OCI-LY1 (cell line): Measurements from ENCODE around the gene COLEC12.
A peak's percentile ranks its signal among the peaks of the same experiment; 100 is the strongest.

Experiments used
- H2AFZ ChIP-seq: fragments of 200-600 bp; sonication (generic), shearing (Covaris generic); 2 replicates; pipeline ENCODE4 v1.6.0; 2014; ENCODE audit warnings: antibody characterized with exemption, mild to moderate bottlenecking, low read length
- H3F3A ChIP-seq: fragments of 200-600 bp; sonication (generic), shearing (Covaris generic); 2 replicates; pipeline ENCODE4 v1.6.0; 2014; ENCODE audit warnings: mild to moderate bottlenecking, antibody characterized with exemption, low read length, moderate library complexity; ENCODE audit not compliant: insufficient read depth
- H3K27ac ChIP-seq: fragments of 200-600 bp; sonication (generic); 2 replicates; pipeline ENCODE4 v1.5.1; 2014; ENCODE audit warnings: low read length, mixed run types, mild to moderate bottlenecking, low read depth; ENCODE audit not compliant: poor library complexity, severe bottlenecking
- H3K27me3 ChIP-seq: fragments of 200-600 bp; sonication (generic); 2 replicates; pipeline ENCODE4 v1.6.0; 2014; ENCODE audit warnings: antibody characterized with exemption, mild to moderate bottlenecking, low read length, moderate library complexity; ENCODE audit not compliant: insufficient read depth
- H3K36me3 ChIP-seq: fragments of 200-600 bp; sonication (generic); 2 replicates; pipeline ENCODE4 v1.6.1; 2014; ENCODE audit warnings: mild to moderate bottlenecking, antibody characterized with exemption, low read length, moderate library complexity, mixed read lengths; ENCODE audit not compliant: insufficient read depth
- H3K4me1 ChIP-seq: fragments of 200-600 bp; sonication (generic); 2 replicates; pipeline ENCODE4 v1.5.1; 2014; ENCODE audit warnings: mild to moderate bottlenecking, low read length, moderate library complexity; ENCODE audit not compliant: insufficient read depth, severe bottlenecking
- H3K4me2 ChIP-seq: fragments of 200-600 bp; sonication (generic), shearing (Covaris generic); 2 replicates; pipeline ENCODE4 v1.6.1; 2014; ENCODE audit warnings: low read length
- H3K4me3 ChIP-seq: fragments of 200-600 bp; sonication (generic); 2 replicates; pipeline ENCODE4 v1.5.1; 2014; ENCODE audit warnings: low read length, low read depth, mild to moderate bottlenecking, mixed read lengths; ENCODE audit not compliant: poor library complexity, severe bottlenecking
- H3K79me2 ChIP-seq: fragments of 200-600 bp; shearing (Covaris generic); 2 replicates; pipeline ENCODE4 v1.6.1; 2016; ENCODE audit warnings: mixed run types, low read length, mixed read lengths; ENCODE audit not compliant: insufficient read depth
- H3K9ac ChIP-seq: fragments of 200-600 bp; sonication (generic), shearing (Covaris generic); 2 replicates; pipeline ENCODE4 v1.6.1; 2014; ENCODE audit warnings: mild to moderate bottlenecking, low read length, mixed read lengths
- H3K9me2 ChIP-seq: fragments of 200-600 bp; sonication (generic), shearing (Covaris generic); 2 replicates; pipeline ENCODE4 v1.6.1; 2014; ENCODE audit warnings: low read depth, mild to moderate bottlenecking, low read length, mixed read lengths
- H3K9me3 ChIP-seq: fragments of 200-600 bp; shearing (Covaris generic); 2 replicates; pipeline ENCODE4 v1.6.1; 2014; ENCODE audit warnings: low read length, mixed read lengths
- H4K20me1 ChIP-seq: fragments of 200-600 bp; sonication (generic), shearing (Covaris generic); 2 replicates; pipeline ENCODE4 v1.6.0; 2016; ENCODE audit warnings: mild to moderate bottlenecking, low read length; ENCODE audit not compliant: insufficient read depth
- CTCF ChIP-seq: fragments of 200-600 bp; sonication (generic), shearing (Covaris generic); IDR thresholded peaks from 2 replicates; pipeline ENCODE4 v1.5.1; 2017; ENCODE audit warnings: mild to moderate bottlenecking, antibody characterized with exemption, low read length, moderate library complexity, mixed read lengths
- EZH2 ChIP-seq: fragments of 200-600 bp; sonication (generic), shearing (Covaris generic); IDR thresholded peaks from 2 replicates; pipeline ENCODE4 v1.8.0; 2017; ENCODE audit warnings: borderline replicate concordance, mixed run types, mild to moderate bottlenecking, antibody characterized with exemption, low read length, moderate library complexity, mixed read lengths

COLEC12 gene

GRCh38 chr18:267688-268552 is 232.6 kb downstream of the COLEC12 start, which contains the start of gene THOC1:
TSS of gene THOC1 (minus strand) at chr18:268047. CDS start at chr18:268019, 28 bp downstream.
- Histone ChIP-seq H2AFZ (no peak within 1 kb of the TSS), H3K4me1 (peaks cover 21% of the 10 kb centered on the region), H3K36me3 (peaks cover 18% of the 10 kb centered on the region; the same call in 1 of the 2 replicates), H3K9ac (peak within 1 kb of the TSS; percentile 99), H3F3A (no peaks in the 10 kb centered on the region), H3K27me3 (no peaks in the 10 kb centered on the region), H3K4me2 (peak within 1 kb of the TSS; percentile 97), H3K9me3 (no peaks in the 10 kb centered on the region), H3K27ac (peak within 1 kb of the TSS; percentile 78), H3K4me3 (peak within 1 kb of the TSS; percentile 96), H3K9me2 (no peaks in the 10 kb centered on the region), H4K20me1 (no peaks in the 10 kb centered on the region), H3K79me2 (peaks cover 12% of the 10 kb centered on the region)
- TF ChIP-seq CTCF (no peak), EZH2 (no peak)

GRCh38 chr18:267380-267687 is 233.2 kb downstream of the COLEC12 start:
- Histone ChIP-seq H3K27me3 (no peaks in the 10 kb centered on the region), H4K20me1 (no peaks in the 10 kb centered on the region), H2AFZ (no peak overlapping the region), H3K79me2 (peaks cover 12% of the 10 kb centered on the region), H3K4me3 (peak overlapping the region; percentile 96), H3F3A (no peaks in the 10 kb centered on the region), H3K4me2 (peak overlapping the region; percentile 97), H3K27ac (peak overlapping the region; percentile 78), H3K9me2 (no peaks in the 10 kb centered on the region), H3K4me1 (peaks cover 21% of the 10 kb centered on the region), H3K9me3 (no peaks in the 10 kb centered on the region), H3K36me3 (peaks cover 20% of the 10 kb centered on the region; the same call in 1 of the 2 replicates), H3K9ac (peak overlapping the region; percentile 99)
- no peak for TF ChIP-seq EZH2
- no peak for TF ChIP-seq CTCF
